HepG2 (cell line): ENCODE measurements around the gene CAMK1. TPM values are rescaled to one million over a fixed set of nuclear protein-coding genes. Genes with fewer than 3 reads are reported as not detected.

Source experiments
- DDIT3 ChIP-seq: sonication (generic); formaldehyde crosslinking; IDR thresholded peaks from 2 replicates; pipeline ENCODE4 v1.4.0; 2020; ENCODE audit warnings: mild to moderate bottlenecking, missing genetic modification reagents
- FOXO1 ChIP-seq: sonication (generic); formaldehyde crosslinking; IDR thresholded peaks from 2 replicates; pipeline ENCODE4 v1.4.0; 2020; ENCODE audit warnings: missing genetic modification reagents
- KDM5B ChIP-seq: sonication (generic); formaldehyde crosslinking; IDR thresholded peaks from 2 replicates; pipeline ENCODE4 v1.4.0; 2020; ENCODE audit warnings: missing genetic modification reagents, mild to moderate bottlenecking, borderline replicate concordance
- NFIB ChIP-seq: sonication (generic); formaldehyde crosslinking; IDR thresholded peaks from 2 replicates; pipeline ENCODE4 v1.9.0; 2021; ENCODE audit warnings: missing genetic modification reagents, mild to moderate bottlenecking, borderline replicate concordance
- PTBP1 ChIP-seq: fragments of 200-400 bp; formaldehyde crosslinking; IDR thresholded peaks from 2 replicates; pipeline ENCODE4 v1.6.1; 2018; ENCODE audit warnings: low read length, low read depth; ENCODE audit not compliant: poor library complexity, severe bottlenecking
- ZFP36 ChIP-seq: fragments of 150-350 bp; IDR thresholded peaks from 2 replicates; pipeline ENCODE4 v1.6.1; 2018; ENCODE audit warnings: borderline replicate concordance, low read length, low read depth; ENCODE audit not compliant: partially characterized antibody
- ZFP90 ChIP-seq: sonication (generic); formaldehyde crosslinking; IDR thresholded peaks from 2 replicates; pipeline ENCODE4 v1.8.0; 2022; ENCODE audit warnings: missing genetic modification reagents, mild to moderate bottlenecking, inconsistent platforms, borderline replicate concordance
- ZMYM2 ChIP-seq: sonication (generic); formaldehyde crosslinking; IDR thresholded peaks from 2 replicates; pipeline ENCODE4 v1.8.0; 2022; ENCODE audit warnings: mild to moderate bottlenecking, missing genetic modification reagents
- ZMYM3 ChIP-seq: sonication (generic); formaldehyde crosslinking; IDR thresholded peaks from 2 replicates; pipeline ENCODE4 v1.5.1; 2020; ENCODE audit warnings: mild to moderate bottlenecking, missing genetic modification reagents
- ZNF414 ChIP-seq: sonication (generic); formaldehyde crosslinking; IDR thresholded peaks from 2 replicates; pipeline ENCODE4 v1.5.0; 2020; ENCODE audit warnings: missing genetic modification reagents
- ZNF569 ChIP-seq: sonication (generic); formaldehyde crosslinking; IDR thresholded peaks from 2 replicates; pipeline ENCODE4 v1.5.0; 2020; ENCODE audit warnings: mild to moderate bottlenecking, missing genetic modification reagents, moderate library complexity, borderline replicate concordance
- ZNF784 ChIP-seq: sonication (generic); formaldehyde crosslinking; IDR thresholded peaks from 2 replicates; pipeline ENCODE4 v1.5.1; 2020; ENCODE audit warnings: missing genetic modification reagents, mild to moderate bottlenecking, borderline replicate concordance
- ZNF800 ChIP-seq: sonication (generic); formaldehyde crosslinking; IDR thresholded peaks from 2 replicates; pipeline ENCODE4 v1.4.0; 2020; ENCODE audit warnings: missing genetic modification reagents
- ZNF816 ChIP-seq: sonication (generic); formaldehyde crosslinking; IDR thresholded peaks from 2 replicates; pipeline ENCODE4 v1.8.0; 2022; ENCODE audit warnings: missing genetic modification reagents, mild to moderate bottlenecking, borderline replicate concordance
- polyA plus RNA-seq, 8 experiments: library from polyadenylated mRNA; depleted of rRNA in 3 of 8; stranded (reverse) in 7 of 8; unstranded in 1 of 8; fragments of >200 nt; fragmentation: Illumina TruSeq in 4 of 8; extraction: Trizol in 4 of 8; gene quantifications; 2 replicates each; pipeline versions ENCODE4 v1.2.1 to v1.2.3, GENCODE V29; 2011 to 2016; ENCODE audit warnings: low read depth in 4 of 8, missing spikeins in 1 of 8, mixed read lengths in 1 of 8; ENCODE audit not compliant: insufficient read depth in 1 of 8
- total RNA-seq, 5 experiments: library from RNA; depleted of rRNA; stranded (reverse); fragments of >200 nt; fragmentation: Illumina TruSeq; extraction: Trizol; gene quantifications; 2 replicates each; pipeline ENCODE4 v1.2.3, GENCODE V29; 2016; ENCODE audit warnings: low read depth in 1 of 5
- TF ChIP-seq, protein P1 (sequence below): sonication (generic); formaldehyde crosslinking; IDR thresholded peaks from 2 replicates; pipeline ENCODE4 v1.5.1; 2020; ENCODE audit warnings: mild to moderate bottlenecking, missing genetic modification reagents, borderline replicate concordance
- TF ChIP-seq, protein P2 (sequence below): sonication (generic); formaldehyde crosslinking; IDR thresholded peaks from 2 replicates; pipeline ENCODE4 v1.8.1; 2022; ENCODE audit warnings: low read depth, mild to moderate bottlenecking, missing genetic modification reagents

Gene CAMK1
- total and polyA plus RNA-seq, 2 of the 13 experiments (the other 11 are each of a cell fraction or from before 2014, with no cell fraction given): 26.4 to 53.3 TPM

- TF ChIP-seq ZMYM3 (peak; percentile 20; the same call in 1 of the 2 replicates), PTBP1 (no peak), ZMYM2 (CRISPR knock-in tag) (peak; percentile 65), DDIT3 (CRISPR knock-in tag) (no peak), ZFP90 (CRISPR knock-in tag) (peak; percentile 52; the same call in 1 of the 2 replicates), ZNF784 (CRISPR knock-in tag) (peak; percentile 55; the same call in 1 of the 2 replicates), FOXO1 (CRISPR knock-in tag) (no peak), ZFP36 (no peak), ZNF800 (no peak), ZNF414 (CRISPR knock-in tag) (no peak), KDM5B (no peak), ZNF569 (CRISPR knock-in tag) (0 out of 2 replicates have a peak, but pooled peaks have one; percentile 11), NFIB (CRISPR knock-in tag) (no peak), ZNF816 (CRISPR knock-in tag) (no peak)
- TF ChIP-seq, protein P1, sequence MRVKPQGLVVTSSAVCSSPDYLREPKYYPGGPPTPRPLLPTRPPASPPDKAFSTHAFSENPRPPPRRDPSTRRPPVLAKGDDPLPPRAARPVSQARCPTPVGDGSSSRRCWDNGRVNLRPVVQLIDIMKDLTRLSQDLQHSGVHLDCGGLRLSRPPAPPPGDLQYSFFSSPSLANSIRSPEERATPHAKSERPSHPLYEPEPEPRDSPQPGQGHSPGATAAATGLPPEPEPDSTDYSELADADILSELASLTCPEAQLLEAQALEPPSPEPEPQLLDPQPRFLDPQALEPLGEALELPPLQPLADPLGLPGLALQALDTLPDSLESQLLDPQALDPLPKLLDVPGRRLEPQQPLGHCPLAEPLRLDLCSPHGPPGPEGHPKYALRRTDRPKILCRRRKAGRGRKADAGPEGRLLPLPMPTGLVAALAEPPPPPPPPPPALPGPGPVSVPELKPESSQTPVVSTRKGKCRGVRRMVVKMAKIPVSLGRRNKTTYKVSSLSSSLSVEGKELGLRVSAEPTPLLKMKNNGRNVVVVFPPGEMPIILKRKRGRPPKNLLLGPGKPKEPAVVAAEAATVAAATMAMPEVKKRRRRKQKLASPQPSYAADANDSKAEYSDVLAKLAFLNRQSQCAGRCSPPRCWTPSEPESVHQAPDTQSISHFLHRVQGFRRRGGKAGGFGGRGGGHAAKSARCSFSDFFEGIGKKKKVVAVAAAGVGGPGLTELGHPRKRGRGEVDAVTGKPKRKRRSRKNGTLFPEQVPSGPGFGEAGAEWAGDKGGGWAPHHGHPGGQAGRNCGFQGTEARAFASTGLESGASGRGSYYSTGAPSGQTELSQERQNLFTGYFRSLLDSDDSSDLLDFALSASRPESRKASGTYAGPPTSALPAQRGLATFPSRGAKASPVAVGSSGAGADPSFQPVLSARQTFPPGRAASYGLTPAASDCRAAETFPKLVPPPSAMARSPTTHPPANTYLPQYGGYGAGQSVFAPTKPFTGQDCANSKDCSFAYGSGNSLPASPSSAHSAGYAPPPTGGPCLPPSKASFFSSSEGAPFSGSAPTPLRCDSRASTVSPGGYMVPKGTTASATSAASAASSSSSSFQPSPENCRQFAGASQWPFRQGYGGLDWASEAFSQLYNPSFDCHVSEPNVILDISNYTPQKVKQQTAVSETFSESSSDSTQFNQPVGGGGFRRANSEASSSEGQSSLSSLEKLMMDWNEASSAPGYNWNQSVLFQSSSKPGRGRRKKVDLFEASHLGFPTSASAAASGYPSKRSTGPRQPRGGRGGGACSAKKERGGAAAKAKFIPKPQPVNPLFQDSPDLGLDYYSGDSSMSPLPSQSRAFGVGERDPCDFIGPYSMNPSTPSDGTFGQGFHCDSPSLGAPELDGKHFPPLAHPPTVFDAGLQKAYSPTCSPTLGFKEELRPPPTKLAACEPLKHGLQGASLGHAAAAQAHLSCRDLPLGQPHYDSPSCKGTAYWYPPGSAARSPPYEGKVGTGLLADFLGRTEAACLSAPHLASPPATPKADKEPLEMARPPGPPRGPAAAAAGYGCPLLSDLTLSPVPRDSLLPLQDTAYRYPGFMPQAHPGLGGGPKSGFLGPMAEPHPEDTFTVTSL: no peak
- TF ChIP-seq, protein P2, sequence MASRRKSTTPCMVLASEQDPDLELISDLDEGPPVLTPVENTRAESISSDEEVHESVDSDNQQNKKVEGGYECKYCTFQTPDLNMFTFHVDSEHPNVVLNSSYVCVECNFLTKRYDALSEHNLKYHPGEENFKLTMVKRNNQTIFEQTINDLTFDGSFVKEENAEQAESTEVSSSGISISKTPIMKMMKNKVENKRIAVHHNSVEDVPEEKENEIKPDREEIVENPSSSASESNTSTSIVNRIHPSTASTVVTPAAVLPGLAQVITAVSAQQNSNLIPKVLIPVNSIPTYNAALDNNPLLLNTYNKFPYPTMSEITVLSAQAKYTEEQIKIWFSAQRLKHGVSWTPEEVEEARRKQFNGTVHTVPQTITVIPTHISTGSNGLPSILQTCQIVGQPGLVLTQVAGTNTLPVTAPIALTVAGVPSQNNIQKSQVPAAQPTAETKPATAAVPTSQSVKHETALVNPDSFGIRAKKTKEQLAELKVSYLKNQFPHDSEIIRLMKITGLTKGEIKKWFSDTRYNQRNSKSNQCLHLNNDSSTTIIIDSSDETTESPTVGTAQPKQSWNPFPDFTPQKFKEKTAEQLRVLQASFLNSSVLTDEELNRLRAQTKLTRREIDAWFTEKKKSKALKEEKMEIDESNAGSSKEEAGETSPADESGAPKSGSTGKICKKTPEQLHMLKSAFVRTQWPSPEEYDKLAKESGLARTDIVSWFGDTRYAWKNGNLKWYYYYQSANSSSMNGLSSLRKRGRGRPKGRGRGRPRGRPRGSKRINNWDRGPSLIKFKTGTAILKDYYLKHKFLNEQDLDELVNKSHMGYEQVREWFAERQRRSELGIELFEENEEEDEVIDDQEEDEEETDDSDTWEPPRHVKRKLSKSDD (CRISPR knock-in tag): no peak
Measured at GRCh38 chr3:9791790-9792404, 22.1 kb upstream of the CAMK1 start (continued).
